HCT116 (cell line): ENCODE measurements around the gene SMAD9. TPM values are rescaled to one million over a fixed set of nuclear protein-coding genes. Genes with fewer than 3 reads are reported as not detected.

Experiments
- ATAC-seq: fragments of 200-7000 bp; cut with Tn5 transposase; 2 replicates; pipeline ENCODE4 v1.9.1; 2020; ENCODE audit warnings: mild to moderate bottlenecking, moderate library complexity
- BruUV-seq: library from RNA; stranded (reverse); fragments of 400-500 nt; replicated peaks from 2 replicates; lab custom pipeline; 2021; lab: Mats Ljungman, UMichigan
- CTCF ChIA-PET: fragments of 300-600 bp; sonication (Branson Sonifier 250); formaldehyde crosslinking; loops from one replicate; lab custom pipeline; 2021; ENCODE audit warnings: antibody characterized with exemption; lab: Charles Lee
- POLR2A ChIA-PET: fragments of 300-600, 350-600 bp; sonication (Branson Sonifier 250); formaldehyde crosslinking; loops from one replicate; lab custom pipeline; 2021; ENCODE audit warnings: antibody characterized with exemption; lab: Charles Lee
- RAD21 ChIA-PET, 2 experiments: fragments of 300-600 bp; sonication (Branson Sonifier 250); formaldehyde crosslinking; loops; one replicate each; lab custom pipeline; 2023; ENCODE audit warnings: low total read pairs in 2 of 2; ENCODE audit not compliant: uncharacterized antibody in 2 of 2, unreplicated experiment in 2 of 2, low non-redundant PET in 1 of 2; lab: Charles Lee
- DNase-seq: peaks from one replicate; pipeline ENCODE4 v3.0.0-alpha.2; 2010; ENCODE audit warnings: low read depth, low spot score
- H2AFZ ChIP-seq: fragments of 200-600 bp; shearing (Covaris generic), sonication (generic); 2 replicates; pipeline ENCODE4 v1.6.1; 2017; ENCODE audit warnings: low read depth, mixed run types, mixed read lengths, antibody characterized with exemption, low read length; ENCODE audit not compliant: poor library complexity, severe bottlenecking
- H3K27ac ChIP-seq: 2 replicates; pipeline ENCODE4 v1.5.1; 2012; ENCODE audit warnings: low read depth, low read length
- H3K27me3 ChIP-seq: fragments of 200-600 bp; sonication (generic); 2 replicates; pipeline ENCODE4 v1.6.1; 2016; ENCODE audit warnings: mixed run types, low read length, mixed read lengths; ENCODE audit not compliant: insufficient read depth
- H3K36me3 ChIP-seq, 2 experiments: fragments of 200-500 bp in 1 of 2; fragments of 200-600 bp in 1 of 2; sonication (Bioruptor generic) in 1 of 2; sonication (generic) in 1 of 2; 2 replicates each; pipeline versions ENCODE4 v1.5.1 to v1.6.1; 2014 to 2016; ENCODE audit warnings: low read length in 2 of 2, inconsistent platforms in 1 of 2, mixed read lengths in 1 of 2, mixed run types in 1 of 2; ENCODE audit not compliant: insufficient read depth in 2 of 2, control insufficient read depth in 1 of 2
- H3K4me1 ChIP-seq, 2 experiments: fragments of 200-600 bp in 1 of 2; sonication (generic) in 1 of 2; 2 replicates each; pipeline versions ENCODE4 v1.5.1 to v1.6.1; 2012 to 2017; ENCODE audit warnings: low read length in 2 of 2, inconsistent platforms in 1 of 2, mild to moderate bottlenecking in 1 of 2, mixed read lengths in 1 of 2, mixed run types in 1 of 2, moderate library complexity in 1 of 2; ENCODE audit not compliant: insufficient read depth in 2 of 2, control insufficient read depth in 1 of 2
- H3K4me2 ChIP-seq: fragments of 200-600 bp; sonication (generic); 2 replicates; pipeline ENCODE4 v1.6.1; 2017; ENCODE audit warnings: mixed run types, low read length, mixed read lengths
- H3K4me3 ChIP-seq, 2 experiments: fragments of 200-600 bp in 1 of 2; sonication (generic) in 1 of 2; replicated peaks in 1 of 2; 2 replicates each; pipeline ENCODE4 v1.5.1; 2011 to 2016; ENCODE audit warnings: low read length in 2 of 2, control low read depth in 1 of 2, low read depth in 1 of 2, mild to moderate bottlenecking in 1 of 2, mixed read lengths in 1 of 2, mixed run types in 1 of 2
- H3K79me2 ChIP-seq: fragments of 200-600 bp; sonication (generic); 2 replicates; pipeline ENCODE4 v1.6.1; 2017; ENCODE audit warnings: mild to moderate bottlenecking, mixed run types, low read length, moderate library complexity, mixed read lengths; ENCODE audit not compliant: insufficient read depth
- H3K9ac ChIP-seq: fragments of 200-600 bp; sonication (generic); 2 replicates; pipeline ENCODE4 v1.6.1; 2016; ENCODE audit warnings: low read length, mixed read lengths
- H3K9me2 ChIP-seq: fragments of 200-600 bp; sonication (generic), shearing (Covaris generic); 2 replicates; pipeline ENCODE4 v1.6.1; 2017; ENCODE audit warnings: mixed run types, mild to moderate bottlenecking, moderate library complexity; ENCODE audit not compliant: insufficient read depth
- H3K9me3 ChIP-seq, 2 experiments: fragments of 200-500 bp in 1 of 2; fragments of 200-600 bp in 1 of 2; sonication (Bioruptor generic) in 1 of 2; sonication (generic) in 1 of 2; 2 replicates each; pipeline ENCODE4 v1.6.1; 2014 to 2017; ENCODE audit warnings: low read length in 2 of 2, mixed read lengths in 2 of 2, inconsistent platforms in 1 of 2, low read depth in 1 of 2, mild to moderate bottlenecking in 1 of 2, mixed run types in 1 of 2, moderate library complexity in 1 of 2; ENCODE audit not compliant: control insufficient read depth in 1 of 2, insufficient read depth in 1 of 2
- H4K20me1 ChIP-seq: fragments of 200-600 bp; sonication (generic), shearing (Covaris generic); 2 replicates; pipeline ENCODE4 v1.6.1; 2017; ENCODE audit warnings: mixed run types, mild to moderate bottlenecking, moderate library complexity; ENCODE audit not compliant: insufficient read depth
- ATF3 ChIP-seq: IDR thresholded peaks from 2 replicates; pipeline ENCODE4 v1.6.1; 2012
- CBX3 ChIP-seq: IDR thresholded peaks from 2 replicates; pipeline ENCODE4 v1.6.1; 2012; ENCODE audit warnings: low read depth
- CEBPB ChIP-seq: IDR thresholded peaks from 2 replicates; pipeline ENCODE4 v1.6.1; 2012; ENCODE audit warnings: low read depth
- EGR1 ChIP-seq: IDR thresholded peaks from 2 replicates; pipeline ENCODE4 v1.6.1; 2012; ENCODE audit warnings: low read depth
- ELF1 ChIP-seq: IDR thresholded peaks from 2 replicates; pipeline ENCODE4 v1.6.1; 2012; ENCODE audit warnings: low read depth, borderline replicate concordance
- EZH2 ChIP-seq: fragments of 200-600 bp; sonication (generic); IDR thresholded peaks from 2 replicates; pipeline ENCODE4 v1.6.1; 2017; ENCODE audit warnings: antibody characterized with exemption, mixed run types
- EZH2phosphoT487 ChIP-seq: fragments of 200-600 bp; IDR thresholded peaks from 2 replicates; pipeline ENCODE4 v1.6.1; 2018; ENCODE audit warnings: antibody characterized with exemption, borderline replicate concordance
- FOSL1 ChIP-seq: IDR thresholded peaks from 2 replicates; pipeline ENCODE4 v1.6.1; 2012; ENCODE audit warnings: low read depth
- POLR2A ChIP-seq: IDR thresholded peaks from 2 replicates; pipeline ENCODE4 v1.7.0; 2011; ENCODE audit warnings: borderline replicate concordance; ENCODE audit not compliant: insufficient read depth, insufficient read length; ENCODE audit errors: extremely low read depth
- POLR2AphosphoS5 ChIP-seq: IDR thresholded peaks from 2 replicates; pipeline ENCODE4 v1.6.1; 2011; ENCODE audit warnings: mild to moderate bottlenecking, low read depth, low read length, moderate library complexity
- SIN3A ChIP-seq: IDR thresholded peaks from 2 replicates; pipeline ENCODE4 v1.6.1; 2012; ENCODE audit warnings: low read depth
- SP1 ChIP-seq: IDR thresholded peaks from 2 replicates; pipeline ENCODE4 v1.6.1; 2012; ENCODE audit warnings: low read depth
- SRF ChIP-seq: IDR thresholded peaks from 2 replicates; pipeline ENCODE4 v1.6.1; 2012; ENCODE audit warnings: low read depth
- YY1 ChIP-seq: IDR thresholded peaks from 2 replicates; pipeline ENCODE4 v1.6.1; 2011; ENCODE audit warnings: low read length, low read depth, moderate library complexity, mild to moderate bottlenecking; ENCODE audit not compliant: insufficient replicate concordance; ENCODE audit errors: extremely low read depth
- ZFX ChIP-seq: fragments of 450-650 bp; IDR thresholded peaks from 2 replicates; pipeline ENCODE4 v1.6.1; 2017
- intact Hi-C: fragments of 100-400 bp; cut with micrococcal nuclease; formaldehyde crosslinking; loops from 2 replicates; pipeline ENCODE4 v1.10.0; 2022
- total RNA-seq: library from RNA; stranded (reverse); gene quantifications from one replicate; pipeline ENCODE4 v1.2.1, GENCODE V29; 2021; ENCODE audit not compliant: unreplicated experiment
- TF ChIP-seq, protein P1 (sequence below): IDR thresholded peaks from 2 replicates; pipeline ENCODE4 v1.6.1; 2012; ENCODE audit warnings: low read depth
- TF ChIP-seq, protein P2 (sequence below): IDR thresholded peaks from 2 replicates; pipeline ENCODE4 v1.6.1; 2012
- TF ChIP-seq, protein P3 (sequence below), 3 experiments: fragments of 200-600 bp in 1 of 3; sonication (generic) in 1 of 3; IDR thresholded peaks in 2 of 3; conservative IDR thresholded peaks in 1 of 3; 2 replicates each; pipeline ENCODE4 v1.5.1; 2012 to 2017; ENCODE audit warnings: low read depth in 2 of 3, low read length in 2 of 3, antibody characterized with exemption in 1 of 3, borderline replicate concordance in 1 of 3, control low read depth in 1 of 3, mild to moderate bottlenecking in 1 of 3, mixed read lengths in 1 of 3, mixed run types in 1 of 3, moderate library complexity in 1 of 3; ENCODE audit not compliant: insufficient read depth in 1 of 3

Gene SMAD9
- total RNA-seq, 1 experiment from 2014 or later: 4.3 TPM

- no peak overlapping the region for H3K9ac ChIP-seq
- H3K4me1 ChIP-seq: peaks cover 0 to 5% of the 10 kb centered on the region in 2 experiments; a peak in 2 of 4 replicates
- no peak overlapping the region for H3K27ac ChIP-seq
- ChIA-PET CTCF (interaction anchor here (1.0 to 2.4 kb wide), 6 partner anchors 10 to 211 kb away, joined by 4 to 25 read pairs (median 5); no protein-coding TSS in a partner anchor), RAD21 (no interaction called here), POLR2A (no interaction called here)
- H3K79me2 ChIP-seq: no peaks in the 10 kb centered on the region
- no peaks in the 10 kb centered on the region for H3K27me3 ChIP-seq
- H4K20me1 ChIP-seq: no peaks in the 10 kb centered on the region
- no peak overlapping the region for H3K4me3 ChIP-seq
- no peaks in the 10 kb centered on the region for H3K9me2 ChIP-seq
- H3K9me3 ChIP-seq: no peaks in the 10 kb centered on the region
- no peaks in the 10 kb centered on the region for H3K36me3 ChIP-seq
- no peak for ATAC-seq
- intact Hi-C loops: no loop called here
- DNase-seq: no peak
- no peak overlapping the region for H3K4me2 ChIP-seq
- TF ChIP-seq ATF3 (no peak), POLR2AphosphoS5 (no peak), YY1 (no peak), EZH2 (no peak), SP1 (no peak), ZFX (no peak), EZH2phosphoT487 (no peak), FOSL1 (no peak), CEBPB (no peak), SIN3A (no peak), POLR2A (no peak), EGR1 (no peak), SRF (no peak), CBX3 (no peak), ELF1 (no peak)
- TF ChIP-seq, protein P1, sequence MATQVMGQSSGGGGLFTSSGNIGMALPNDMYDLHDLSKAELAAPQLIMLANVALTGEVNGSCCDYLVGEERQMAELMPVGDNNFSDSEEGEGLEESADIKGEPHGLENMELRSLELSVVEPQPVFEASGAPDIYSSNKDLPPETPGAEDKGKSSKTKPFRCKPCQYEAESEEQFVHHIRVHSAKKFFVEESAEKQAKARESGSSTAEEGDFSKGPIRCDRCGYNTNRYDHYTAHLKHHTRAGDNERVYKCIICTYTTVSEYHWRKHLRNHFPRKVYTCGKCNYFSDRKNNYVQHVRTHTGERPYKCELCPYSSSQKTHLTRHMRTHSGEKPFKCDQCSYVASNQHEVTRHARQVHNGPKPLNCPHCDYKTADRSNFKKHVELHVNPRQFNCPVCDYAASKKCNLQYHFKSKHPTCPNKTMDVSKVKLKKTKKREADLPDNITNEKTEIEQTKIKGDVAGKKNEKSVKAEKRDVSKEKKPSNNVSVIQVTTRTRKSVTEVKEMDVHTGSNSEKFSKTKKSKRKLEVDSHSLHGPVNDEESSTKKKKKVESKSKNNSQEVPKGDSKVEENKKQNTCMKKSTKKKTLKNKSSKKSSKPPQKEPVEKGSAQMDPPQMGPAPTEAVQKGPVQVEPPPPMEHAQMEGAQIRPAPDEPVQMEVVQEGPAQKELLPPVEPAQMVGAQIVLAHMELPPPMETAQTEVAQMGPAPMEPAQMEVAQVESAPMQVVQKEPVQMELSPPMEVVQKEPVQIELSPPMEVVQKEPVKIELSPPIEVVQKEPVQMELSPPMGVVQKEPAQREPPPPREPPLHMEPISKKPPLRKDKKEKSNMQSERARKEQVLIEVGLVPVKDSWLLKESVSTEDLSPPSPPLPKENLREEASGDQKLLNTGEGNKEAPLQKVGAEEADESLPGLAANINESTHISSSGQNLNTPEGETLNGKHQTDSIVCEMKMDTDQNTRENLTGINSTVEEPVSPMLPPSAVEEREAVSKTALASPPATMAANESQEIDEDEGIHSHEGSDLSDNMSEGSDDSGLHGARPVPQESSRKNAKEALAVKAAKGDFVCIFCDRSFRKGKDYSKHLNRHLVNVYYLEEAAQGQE: no peak
- TF ChIP-seq, protein P2, sequence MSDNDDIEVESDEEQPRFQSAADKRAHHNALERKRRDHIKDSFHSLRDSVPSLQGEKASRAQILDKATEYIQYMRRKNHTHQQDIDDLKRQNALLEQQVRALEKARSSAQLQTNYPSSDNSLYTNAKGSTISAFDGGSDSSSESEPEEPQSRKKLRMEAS: no peak
- TF ChIP-seq, protein P3, sequence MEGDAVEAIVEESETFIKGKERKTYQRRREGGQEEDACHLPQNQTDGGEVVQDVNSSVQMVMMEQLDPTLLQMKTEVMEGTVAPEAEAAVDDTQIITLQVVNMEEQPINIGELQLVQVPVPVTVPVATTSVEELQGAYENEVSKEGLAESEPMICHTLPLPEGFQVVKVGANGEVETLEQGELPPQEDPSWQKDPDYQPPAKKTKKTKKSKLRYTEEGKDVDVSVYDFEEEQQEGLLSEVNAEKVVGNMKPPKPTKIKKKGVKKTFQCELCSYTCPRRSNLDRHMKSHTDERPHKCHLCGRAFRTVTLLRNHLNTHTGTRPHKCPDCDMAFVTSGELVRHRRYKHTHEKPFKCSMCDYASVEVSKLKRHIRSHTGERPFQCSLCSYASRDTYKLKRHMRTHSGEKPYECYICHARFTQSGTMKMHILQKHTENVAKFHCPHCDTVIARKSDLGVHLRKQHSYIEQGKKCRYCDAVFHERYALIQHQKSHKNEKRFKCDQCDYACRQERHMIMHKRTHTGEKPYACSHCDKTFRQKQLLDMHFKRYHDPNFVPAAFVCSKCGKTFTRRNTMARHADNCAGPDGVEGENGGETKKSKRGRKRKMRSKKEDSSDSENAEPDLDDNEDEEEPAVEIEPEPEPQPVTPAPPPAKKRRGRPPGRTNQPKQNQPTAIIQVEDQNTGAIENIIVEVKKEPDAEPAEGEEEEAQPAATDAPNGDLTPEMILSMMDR (IDR thresholded peaks at IDR 0.05 in 2 of 3, conservative IDR thresholded peaks at IDR 0.05 in 1 of 3; ENCODE audit: borderline replicate concordance in 1 of 3, insufficient read depth in 1 of 3, low read depth in 2 of 3, low read length in 2 of 3): no peak
- no TSS peak for BruUV-seq
- no peak overlapping the region for H2AFZ ChIP-seq
These were observed 62.8 kb downstream of the SMAD9 start for GRCh38 chr13:36857253-36857652.
